OCI-LY3 (cell line): Measurements from ENCODE around the gene NDUFV3.

Source experiments
- CTCF ChIP-seq: fragments of 200-600, 300-600 bp; sonication (generic); IDR thresholded peaks from 2 replicates; pipeline ENCODE4 v1.5.1; 2014; ENCODE audit warnings: antibody characterized with exemption, low read length, low read depth
- EZH2phosphoT487 ChIP-seq: fragments of 200-600 bp; shearing (Covaris generic); IDR thresholded peaks from 2 replicates; pipeline ENCODE4 v1.6.1; 2018; ENCODE audit warnings: antibody characterized with exemption, mixed run types, low read depth

GRCh38 chr21:42855937-42856335, 37.2 kb upstream of the NDUFV3 start:
- TF ChIP-seq CTCF (no peak), EZH2phosphoT487 (no peak)
